Measurements from ENCODE around the gene PHF8.

- TF ChIP-seq CTCF (IDR thresholded peaks at IDR 0.05) (no peak), POLR2AphosphoS5 (IDR thresholded peaks at IDR 0.05) (no peak), POLR2A (IDR thresholded peaks at IDR 0.05) (no peak), EP300 (IDR thresholded peaks at IDR 0.05) (no peak)
Measured at GRCh38 chrX:54063361-54063760, 19.1 kb upstream of the PHF8 start.

Measured in stomach (tissue), 4 donors.